GM21528 (cell line): ENCODE results near the gene RPS21.

Experiments
- ATAC-seq: cut with Tn5 transposase; IDR thresholded peaks from one replicate; pipeline ENCODE4 v1.9.1; 2021; ENCODE audit warnings: mild to moderate bottlenecking, moderate library complexity; ENCODE audit not compliant: unreplicated experiment, low FRiP score

RPS21 gene

DNA sequence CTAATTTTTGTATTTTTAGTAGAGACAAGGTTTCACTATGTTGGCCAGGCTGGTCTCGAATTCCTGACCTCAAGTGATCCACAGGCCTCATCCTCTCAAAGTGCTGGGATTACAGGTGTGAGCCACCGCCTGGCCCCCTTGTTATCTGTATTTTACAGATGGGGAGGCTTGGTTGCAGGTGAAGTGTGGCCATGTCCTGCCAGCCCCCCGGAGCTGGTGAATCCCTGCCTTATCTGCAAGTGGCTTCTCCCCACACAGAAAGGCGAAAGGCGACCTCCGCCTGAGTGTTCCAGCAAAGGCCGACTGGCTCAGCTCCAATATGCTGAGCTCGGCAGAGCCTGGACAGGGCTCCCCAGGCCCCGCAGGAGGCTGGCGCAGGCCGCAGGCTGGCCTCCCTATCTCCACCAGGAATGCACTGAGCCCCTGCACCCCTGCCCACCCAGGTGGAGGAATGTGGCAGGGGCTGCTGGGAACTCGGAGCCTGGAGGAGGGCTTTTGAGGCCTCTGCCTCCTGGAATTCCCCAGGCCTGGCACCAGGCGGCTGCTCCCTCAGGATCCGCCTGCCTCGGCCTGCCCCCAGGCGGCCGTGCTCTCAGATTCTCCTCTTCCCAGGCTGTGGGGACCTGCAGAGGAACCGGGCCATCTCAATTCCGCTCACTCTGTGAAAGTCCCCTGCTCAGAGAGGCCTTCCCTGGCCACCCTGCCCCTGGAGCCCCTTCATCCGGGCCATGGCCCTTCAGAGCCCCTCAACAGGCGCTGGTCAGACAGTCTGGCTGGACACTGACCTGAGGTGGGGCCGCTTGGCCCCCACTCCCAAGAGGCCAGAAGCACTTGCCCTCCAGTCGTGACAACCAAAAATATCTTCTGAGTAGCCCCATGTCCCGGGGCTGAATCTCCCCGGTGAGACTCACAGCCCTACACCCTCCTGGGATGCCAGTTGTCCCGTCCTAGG, 10.5 kb upstream of the RPS21 start:
- ATAC-seq, result no peak

DNA sequence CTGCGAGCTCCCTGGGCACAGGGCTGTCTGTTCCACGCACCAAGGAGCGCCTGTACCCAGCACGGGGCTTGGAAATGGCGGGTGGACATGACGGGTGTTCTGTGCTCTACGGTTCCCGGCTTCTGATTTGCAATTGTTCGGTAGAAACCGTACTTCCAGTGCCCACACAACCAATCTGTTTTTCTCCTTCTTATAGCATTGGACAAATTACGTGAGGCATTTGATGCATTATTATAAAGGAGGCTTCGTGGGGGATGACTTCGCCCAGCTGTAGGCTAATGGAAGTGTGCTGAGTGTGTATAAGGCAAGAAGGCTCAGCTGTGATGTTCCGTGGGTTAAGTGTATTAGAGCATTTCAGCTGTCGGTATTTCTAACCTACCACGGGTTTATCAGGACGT, 9.8 kb upstream of the RPS21 start:
- no peak for ATAC-seq

DNA sequence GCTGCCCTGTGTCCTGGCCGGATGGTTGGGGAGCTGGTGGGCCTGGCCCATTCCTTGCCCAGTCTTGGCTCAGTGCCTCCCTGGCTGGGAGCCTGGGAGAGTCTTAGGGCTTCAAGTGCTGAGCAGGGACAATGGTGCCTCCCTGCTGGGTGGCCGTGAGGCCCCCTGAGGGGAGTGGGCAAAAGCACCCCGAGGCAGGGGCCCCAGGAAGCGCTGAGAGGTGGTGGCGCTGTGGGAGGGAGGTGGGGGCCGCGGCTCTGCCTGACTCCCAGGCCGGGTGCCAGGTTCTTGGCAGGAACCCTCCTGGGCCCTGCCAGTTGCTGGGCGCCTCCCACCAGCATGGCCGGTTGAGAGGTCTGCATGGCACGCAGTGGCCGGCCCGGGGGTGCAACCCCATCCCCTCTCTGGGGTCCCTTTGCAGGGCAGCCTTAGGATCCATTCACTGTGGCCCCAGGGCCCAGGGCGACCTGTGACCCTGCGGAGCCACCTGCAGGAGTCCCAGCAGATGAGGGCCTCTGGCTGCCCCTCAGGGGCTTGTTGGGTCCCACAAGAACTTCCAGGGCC, 9.2 kb upstream of the RPS21 start:
- no peak for ATAC-seq

DNA sequence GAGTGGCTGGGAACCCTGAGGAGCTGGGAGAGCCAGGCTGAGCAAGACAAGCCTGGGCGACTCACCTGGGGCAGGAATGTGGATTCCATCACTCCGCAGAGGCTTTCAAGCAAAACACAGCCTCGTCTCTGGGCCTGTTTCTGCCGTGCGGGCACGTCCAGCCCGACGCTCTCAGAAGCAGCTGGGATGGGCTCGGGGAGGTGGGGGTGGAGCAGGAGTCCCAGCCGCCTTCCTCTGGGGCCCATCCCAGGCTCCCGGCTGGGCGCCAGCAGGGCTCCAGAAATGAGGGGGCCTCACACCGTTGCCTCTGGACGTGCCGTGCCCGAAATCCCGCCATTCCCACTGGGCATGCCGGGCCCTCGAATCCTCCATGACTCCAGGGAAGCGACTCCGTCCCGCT, 8.7 kb upstream of the RPS21 start:
- ATAC-seq, result no peak

DNA sequence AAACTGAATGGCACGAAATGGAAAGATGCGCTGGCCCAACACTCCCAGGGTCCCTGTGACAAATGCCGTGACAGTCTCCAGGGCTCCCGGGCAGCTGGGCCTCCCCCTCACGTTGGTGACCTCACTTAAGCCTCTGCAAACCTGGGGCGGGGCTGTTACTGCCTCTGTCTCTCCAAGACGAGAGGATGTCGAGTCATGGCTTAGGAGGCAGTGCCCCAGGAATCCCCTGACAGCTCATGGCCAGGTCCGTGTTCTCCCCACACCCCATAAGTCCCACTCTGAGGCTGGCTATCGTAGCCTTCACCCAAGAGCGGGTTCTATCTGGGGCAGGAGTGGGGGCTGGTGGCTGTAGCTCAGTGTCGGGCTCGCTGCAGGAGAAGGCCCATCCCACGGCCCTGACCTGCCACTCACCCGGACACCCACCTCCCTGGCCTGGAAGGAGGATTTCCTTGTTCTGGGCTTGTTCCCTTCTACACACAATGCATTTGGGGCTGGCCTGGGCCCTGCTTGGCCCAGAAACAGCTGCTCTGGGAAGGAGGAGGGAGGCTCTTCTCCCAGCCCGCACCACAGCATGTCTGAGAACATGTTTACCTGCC, 5.6 kb upstream of the RPS21 start:
- no peak for ATAC-seq

DNA sequence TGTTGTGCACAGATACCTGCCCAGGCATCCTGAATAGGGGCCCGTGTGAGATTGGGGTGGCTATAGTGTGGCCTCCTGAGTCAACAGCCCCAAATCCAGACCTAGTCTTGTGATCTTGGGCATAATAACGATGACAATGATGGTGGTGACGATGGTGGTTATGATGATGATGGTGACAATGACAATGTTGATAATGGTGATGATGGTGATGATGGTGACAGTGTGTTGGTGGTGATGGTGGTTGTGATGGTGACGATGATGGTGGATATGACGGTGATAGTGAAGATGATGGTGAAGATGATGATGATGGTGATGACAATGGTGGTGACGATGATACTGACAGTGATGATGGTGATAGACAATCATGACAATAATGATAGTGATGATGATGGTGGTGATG, 5.1 kb upstream of the RPS21 start:
- ATAC-seq, result no peak

DNA sequence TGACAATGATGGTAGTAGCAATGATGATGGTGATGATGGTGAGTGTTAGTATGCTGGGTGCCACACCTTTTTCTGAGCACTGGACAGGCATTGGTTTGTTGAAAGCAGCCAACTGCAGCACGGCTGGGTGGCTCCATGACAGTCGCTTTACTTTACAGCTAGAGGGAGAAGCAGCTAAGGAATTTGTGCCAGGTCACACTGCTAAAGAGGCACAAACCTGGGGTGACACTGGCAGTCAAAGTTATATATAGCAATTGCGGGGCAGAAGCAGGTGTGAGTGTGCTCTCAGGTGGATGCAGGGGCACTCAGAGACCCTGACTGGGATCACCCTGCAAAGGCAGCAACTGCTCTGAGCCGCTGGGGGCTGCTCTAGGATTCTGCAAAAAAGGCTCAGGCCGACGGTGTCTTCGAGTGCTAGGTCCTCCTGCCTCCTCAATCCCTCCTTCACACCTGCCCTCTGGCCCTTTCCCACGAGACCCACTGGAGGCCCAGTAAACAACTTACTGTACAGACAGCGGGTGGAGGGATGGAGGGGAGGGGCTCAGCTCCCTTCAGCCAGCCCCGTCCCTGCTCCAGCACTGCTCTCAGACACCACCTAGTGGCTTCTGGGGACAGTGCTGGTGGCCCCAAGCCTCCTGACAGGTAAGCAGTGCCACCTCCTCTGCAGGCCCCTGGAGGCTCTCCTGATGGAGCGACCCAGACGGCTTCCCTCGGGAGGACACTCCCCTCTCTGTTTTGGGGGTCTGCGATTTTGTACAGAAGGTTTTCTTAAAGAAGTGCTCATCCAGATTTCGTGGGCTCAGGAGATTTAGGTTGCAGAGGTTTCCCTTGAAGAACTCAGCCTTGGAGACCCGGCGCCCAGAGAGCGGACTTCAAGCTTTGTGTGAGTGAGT, 4.4 kb upstream of the RPS21 start:
- no peak for ATAC-seq

DNA sequence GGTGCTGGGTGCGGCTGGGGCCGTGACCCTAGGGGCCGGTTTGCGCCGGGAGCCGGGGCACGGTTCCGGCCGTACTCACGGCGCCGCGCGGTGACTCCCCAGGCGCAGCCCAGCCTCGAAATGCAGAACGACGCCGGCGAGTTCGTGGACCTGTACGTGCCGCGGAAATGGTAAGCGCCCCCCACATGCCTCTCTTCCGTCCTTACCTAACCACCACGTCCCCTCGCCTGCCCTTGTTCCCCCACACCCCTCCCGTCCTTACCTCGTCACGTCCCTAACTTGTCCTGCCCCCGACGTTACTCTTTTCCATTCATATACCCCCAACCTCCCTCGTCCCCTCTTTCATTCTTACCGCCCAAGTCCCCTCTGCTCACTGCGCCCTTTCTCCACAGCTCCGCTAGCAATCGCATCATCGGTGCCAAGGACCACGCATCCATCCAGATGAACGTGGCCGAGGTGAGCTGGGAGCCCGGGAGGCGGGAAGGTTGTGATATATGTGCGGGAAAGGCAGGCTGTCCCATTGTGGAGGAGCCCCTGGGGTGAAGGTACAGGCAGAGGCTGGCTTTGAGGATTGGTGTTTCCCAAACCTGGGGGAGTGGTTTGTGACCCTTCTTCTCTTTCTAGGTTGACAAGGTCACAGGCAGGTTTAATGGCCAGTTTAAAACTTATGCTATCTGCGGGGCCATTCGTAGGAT, 463 bp downstream of the RPS21 start:
- no peak for ATAC-seq

DNA sequence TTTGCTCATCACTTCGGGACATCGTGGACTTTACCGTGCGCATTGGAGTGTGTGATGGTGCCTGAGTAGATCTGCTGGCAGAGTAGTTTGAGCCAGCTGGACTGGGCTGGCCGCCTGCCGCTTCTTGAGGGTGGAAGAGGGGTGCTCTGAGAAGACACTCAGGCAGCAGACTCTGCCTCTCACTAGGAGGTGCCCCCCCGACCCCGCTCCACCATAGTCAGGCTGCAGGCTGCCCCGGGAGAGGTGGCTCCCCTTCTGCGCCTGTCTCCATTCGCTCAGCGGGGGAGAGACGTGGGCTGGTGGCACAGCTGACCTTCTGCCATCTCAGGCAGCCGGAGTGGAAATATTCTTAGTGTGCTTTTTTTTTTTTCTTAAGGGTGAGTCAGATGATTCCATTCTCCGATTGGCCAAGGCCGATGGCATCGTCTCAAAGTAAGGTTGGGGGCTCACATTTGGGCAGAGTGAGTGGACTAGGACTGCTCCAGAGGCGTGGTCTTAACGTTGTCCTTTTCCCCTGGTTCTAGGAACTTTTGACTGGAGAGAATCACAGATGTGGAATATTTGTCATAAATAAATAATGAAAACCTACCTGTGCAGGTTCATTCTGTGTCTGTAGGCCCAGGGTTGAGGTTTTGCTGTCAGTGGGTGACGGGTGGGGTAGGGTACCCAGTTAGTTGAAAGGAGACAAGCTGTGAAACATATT, 1.2 kb downstream of the RPS21 start:
- no peak for ATAC-seq

DNA sequence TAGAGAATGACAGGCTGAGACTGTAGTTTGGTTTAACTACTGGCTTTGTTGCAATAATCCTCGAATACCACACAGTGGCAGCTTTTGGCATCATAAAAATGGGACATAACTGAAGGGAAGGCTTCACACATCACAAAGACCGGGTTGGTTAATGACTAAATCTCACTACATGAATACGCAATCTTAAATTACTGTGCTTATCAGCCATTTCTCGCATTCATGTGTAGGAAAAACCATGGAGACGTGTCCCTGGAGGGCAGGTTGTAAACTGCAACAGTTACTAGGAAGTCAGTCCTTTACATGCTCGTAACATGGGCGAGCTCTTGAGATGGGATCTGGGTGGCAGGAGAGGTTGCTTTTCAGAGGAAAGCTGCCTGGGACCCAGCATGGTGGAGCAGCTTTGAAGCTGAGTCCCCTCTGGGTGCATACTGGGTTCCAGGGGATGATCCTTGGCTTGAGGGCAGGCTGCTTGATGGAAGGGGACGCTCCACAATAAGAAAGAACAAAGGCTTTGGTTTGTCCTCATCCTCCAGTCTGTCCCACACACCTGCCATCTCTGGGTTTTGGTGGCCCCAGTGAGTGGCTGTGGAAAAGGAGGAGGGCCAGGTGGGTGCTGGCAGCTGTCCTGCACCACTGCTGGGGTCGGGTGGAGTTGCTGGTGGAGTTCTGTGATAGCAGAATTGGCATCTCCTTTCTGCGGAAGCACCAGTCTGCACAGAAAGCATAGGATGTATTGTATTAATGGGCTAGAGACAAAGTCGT, 2.1 kb downstream of the RPS21 start:
- ATAC-seq, result no peak

DNA sequence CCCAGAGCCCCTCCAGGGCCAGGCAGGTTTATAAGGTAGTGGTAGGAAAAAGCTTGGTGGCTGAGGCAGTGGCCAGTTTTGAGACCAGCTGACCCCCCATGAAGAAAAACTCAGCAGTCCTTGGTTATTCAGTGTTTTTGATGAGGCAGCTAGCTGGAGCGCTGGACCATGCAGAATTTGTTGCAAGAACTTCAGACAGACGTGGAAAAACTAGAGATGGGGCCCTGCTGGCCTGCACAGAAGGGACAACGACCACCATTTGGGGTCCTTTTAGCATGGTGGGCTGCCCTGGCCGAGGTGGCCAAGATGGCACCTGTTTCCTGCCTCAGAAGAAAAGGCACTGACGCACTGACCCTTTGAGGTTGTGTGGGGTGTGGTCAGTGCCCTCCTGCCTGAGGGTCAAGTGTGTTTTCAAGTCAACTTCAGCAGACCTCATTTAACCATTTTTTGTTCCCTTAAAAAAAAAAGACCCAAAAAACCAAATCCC, 2.7 kb downstream of the RPS21 start:
- ATAC-seq, result no peak

DNA sequence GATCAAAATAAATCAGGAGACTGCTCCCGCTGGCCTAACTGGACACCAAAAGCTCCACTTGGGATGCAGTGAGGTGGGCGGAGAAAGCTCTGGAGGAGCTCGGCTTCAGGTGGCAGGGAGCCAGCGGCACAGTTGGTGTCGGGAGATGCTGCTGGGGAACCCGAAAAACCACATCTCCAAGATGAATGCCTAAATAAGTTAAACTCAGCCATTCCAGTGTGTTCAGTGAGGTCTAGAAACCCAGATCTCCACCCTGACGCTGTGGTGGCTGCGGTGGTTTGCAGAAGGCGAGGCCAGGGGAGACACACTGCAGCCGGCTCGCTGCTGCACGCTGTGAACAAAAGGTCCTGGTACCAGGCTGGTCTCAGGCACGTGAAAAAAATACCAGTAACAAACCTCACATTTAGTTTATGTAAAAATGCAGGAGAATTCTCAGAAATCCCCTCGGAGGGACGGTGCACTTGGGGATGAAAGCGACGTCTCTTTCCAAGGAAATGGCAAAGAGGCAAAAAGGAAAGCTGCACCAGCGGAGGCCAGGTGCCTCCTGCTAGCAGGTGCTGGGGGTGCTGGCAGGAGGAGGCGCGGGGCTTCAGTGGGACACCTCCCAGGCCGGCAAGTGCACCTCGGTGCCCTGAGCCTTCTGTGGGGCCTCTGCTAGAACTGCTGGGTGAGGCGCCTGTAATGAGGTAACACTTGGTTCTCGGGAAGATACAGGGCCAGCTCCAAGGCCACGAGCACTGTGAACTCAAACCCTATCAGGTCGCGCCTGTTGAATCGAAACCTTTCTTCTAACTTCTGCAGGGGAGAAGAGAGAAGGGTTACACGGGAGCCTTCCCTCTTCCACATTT, 3.6 kb downstream of the RPS21 start:
- no peak for ATAC-seq

DNA sequence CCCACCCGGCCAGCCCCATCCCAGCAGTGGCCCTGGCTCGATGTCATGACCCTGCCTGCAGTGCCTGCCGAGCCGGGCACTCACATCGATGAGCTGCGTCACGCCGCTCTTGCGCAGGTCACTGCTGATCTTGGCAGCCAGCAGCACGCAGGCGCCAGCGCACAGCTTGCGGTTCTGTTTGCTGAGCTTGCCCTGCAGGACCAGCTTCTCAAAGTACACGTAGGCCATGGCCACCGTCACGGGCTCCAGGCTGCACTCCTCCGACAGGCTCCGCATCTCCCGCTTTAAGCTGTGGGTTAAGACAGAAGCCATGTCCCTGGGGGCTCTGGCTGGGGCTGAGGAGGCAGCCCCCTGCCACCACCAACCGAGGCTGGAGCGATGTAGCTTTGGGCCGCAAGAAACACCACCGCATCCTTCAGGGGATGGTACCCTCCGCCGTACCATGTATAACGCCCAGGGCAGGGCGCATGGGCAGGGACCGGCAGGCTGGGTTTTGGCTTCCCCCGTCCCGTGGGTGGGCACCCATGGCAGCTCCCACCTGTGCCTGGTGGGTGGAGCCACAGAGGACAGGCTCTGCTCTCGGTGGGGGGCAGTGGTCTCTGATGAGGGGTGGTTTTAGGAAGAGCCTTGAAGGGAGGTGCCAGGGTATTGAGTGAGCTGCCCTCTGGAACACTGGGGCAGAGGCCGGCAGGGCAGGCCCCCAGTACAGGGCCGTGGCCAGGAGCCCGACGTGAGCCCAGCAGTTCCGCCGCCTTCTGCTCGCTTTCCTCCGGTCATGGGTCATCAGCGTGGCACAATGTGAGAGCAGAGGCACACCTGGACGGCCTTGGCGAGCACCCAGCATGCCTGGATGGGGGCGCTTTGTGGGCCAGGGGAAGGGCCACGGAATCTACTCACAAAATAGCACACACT, 4.5 kb downstream of the RPS21 start:
- ATAC-seq, result no peak

DNA sequence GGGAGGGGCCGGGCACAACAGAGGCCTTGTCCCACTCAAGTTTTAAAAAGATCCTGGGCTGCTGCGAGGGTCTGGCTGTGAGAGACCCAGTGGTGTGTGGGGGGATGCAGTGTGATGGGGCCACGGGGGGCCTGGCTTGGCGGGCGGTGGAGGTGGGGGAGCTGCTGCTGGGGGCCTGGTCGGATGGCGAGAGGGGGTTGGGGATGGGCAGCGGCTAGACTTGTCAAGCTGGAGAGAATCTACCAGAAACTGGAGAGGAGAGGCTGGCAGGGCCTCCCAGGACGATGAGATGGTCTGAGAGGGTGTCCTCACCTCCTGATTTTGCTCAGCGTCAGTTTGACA, 5.1 kb downstream of the RPS21 start:
- ATAC-seq, result no peak

DNA sequence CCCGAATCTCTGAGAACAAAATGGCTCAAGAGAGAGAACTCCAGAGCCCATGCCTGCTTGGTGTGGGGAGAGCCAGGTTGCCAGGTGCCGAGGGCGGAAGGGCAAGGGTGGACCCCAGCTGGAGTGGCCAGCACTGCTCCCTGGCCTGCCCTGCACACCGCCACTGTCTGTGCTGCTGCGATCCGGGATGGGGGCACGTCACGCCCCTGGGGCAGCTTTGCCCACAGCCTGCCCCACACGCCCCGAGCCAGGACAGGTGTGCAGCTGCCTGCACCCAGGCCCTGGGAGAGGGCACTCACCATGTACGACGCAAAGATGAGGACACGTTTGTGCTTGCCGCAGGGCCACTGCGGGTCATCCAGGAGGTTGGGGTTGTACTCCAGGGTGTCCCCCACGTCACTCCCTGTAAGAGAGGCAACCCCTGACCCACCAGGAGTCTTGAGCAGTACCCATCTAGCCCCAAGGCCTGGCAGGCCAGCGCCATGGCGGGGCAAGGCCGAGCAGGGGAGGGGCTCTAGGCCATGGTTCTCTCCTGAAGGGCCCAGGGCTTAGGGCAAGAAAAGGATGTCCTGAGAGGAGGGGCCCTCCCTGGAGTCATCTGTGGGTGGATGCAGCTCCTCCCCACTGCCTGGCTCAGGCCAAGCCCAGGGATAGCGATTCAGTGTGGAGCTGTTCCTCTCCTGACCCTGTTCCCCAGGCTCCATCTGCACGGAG, 5.9 kb downstream of the RPS21 start:
- ATAC-seq, result no peak

DNA sequence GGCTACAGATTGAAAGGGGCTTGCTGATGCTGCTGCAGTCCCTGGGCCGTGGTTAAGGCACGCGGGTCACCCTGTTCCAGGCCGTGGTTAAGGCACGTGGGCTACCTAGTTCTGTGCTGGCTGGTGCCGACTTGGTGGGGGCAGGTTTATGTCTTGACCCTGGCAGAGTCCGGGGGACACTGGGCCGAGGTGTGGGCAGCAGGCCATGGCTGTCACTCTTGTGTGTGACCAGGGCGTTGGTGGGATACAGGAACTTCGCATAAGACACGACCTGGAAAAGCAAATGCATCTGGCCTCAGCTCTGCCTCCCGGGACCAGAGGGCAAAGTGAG, 6.4 kb downstream of the RPS21 start:
- no peak for ATAC-seq
